ENCODE results near the gene RTP3. TPM values are rescaled to one million over a fixed set of nuclear protein-coding genes. Genes with fewer than 3 reads are reported as not detected.
A peak's percentile ranks its signal among the peaks of the same experiment; 100 is the strongest.
"Not testable (repeated sequence)": the region's sequence is repeated elsewhere in the genome, so short reads cannot be mapped to it uniquely, and the experiment has no call there.

RTP3 gene
- total RNA-seq, 2 experiments from 2014 or later, result not detected

GRCh38 chr3:46548611-46549010 is 50.8 kb downstream of the RTP3 start:
- DNase-seq; H3K4me3 Mint-ChIP-seq; POLR2A ChIA-PET; H3K9me3 Mint-ChIP-seq; H3K27ac Mint-ChIP-seq; H3K36me3 Mint-ChIP-seq (ENCODE audit: low read depth): not testable (repeated sequence)
- peaks cover 16% of the 10 kb centered on the region for H3K27me3 Mint-ChIP-seq
- peaks cover 47% of the 10 kb centered on the region for H3K4me1 Mint-ChIP-seq
- CTCF ChIA-PET, result interaction anchor here (1.0 to 3.0 kb wide), 5 partner anchors 8 to 64 kb away, joined by 3 to 11 read pairs (median 5); no protein-coding TSS in a partner anchor

GRCh38 chr3:46549408-46549904 is 51.7 kb downstream of the RTP3 start:
- H3K4me3 Mint-ChIP-seq, result no peak overlapping the region
- ChIA-PET CTCF (interaction anchor here (0.7 to 3.0 kb wide), 9 partner anchors 9 to 336 kb away, joined by 3 to 11 read pairs (median 4); no protein-coding TSS in a partner anchor), POLR2A (no interaction called here)
- H3K36me3 Mint-ChIP-seq (ENCODE audit: low read depth), result peaks cover 7% of the 10 kb centered on the region
- DNase-seq, result no peak
- H3K4me1 Mint-ChIP-seq, result peaks cover 44% of the 10 kb centered on the region
- H3K27me3 Mint-ChIP-seq, result peaks cover 17% of the 10 kb centered on the region
- peaks cover 4% of the 10 kb centered on the region for H3K9me3 Mint-ChIP-seq
- H3K27ac Mint-ChIP-seq, result peak overlapping the region; percentile 51

DNA sequence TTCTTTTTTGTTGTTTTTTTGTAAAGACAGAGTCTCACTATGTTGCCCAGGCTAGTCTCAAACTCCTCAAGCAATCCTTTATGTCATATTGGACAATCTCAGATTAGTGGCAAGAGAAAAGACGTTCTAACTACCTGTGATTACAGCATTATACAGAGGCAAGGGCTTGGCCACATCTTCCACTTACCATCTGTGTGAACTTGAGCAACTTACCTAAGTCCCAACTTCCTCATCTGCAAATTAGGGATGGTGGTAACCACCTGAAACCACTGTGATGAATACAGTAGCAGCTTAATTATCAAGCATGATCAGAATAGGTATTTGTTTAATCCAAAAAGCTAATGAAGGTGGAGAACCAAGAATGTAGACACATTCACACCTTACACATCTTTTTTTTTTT is 52.2 kb downstream of the RTP3 start:
- H3K4me1 Mint-ChIP-seq, result peaks cover 44% of the 10 kb centered on the region
- no peak overlapping the region for H3K4me3 Mint-ChIP-seq
- peaks cover 4% of the 10 kb centered on the region for H3K9me3 Mint-ChIP-seq
- ChIA-PET POLR2A (no interaction called here), CTCF (interaction anchor here (1.2 to 3.0 kb wide), 6 partner anchors 8 to 80 kb away, joined by 3 to 11 read pairs (median 4); no protein-coding TSS in a partner anchor)
- H3K27ac Mint-ChIP-seq, result peak overlapping the region; percentile 51
- peaks cover 22% of the 10 kb centered on the region for H3K27me3 Mint-ChIP-seq
- H3K36me3 Mint-ChIP-seq (ENCODE audit: low read depth), result peaks cover 7% of the 10 kb centered on the region
- no peak for DNase-seq

Other genes with a start within 250 kb of the RTP3 start
- 10 to 100 TPM; 28.6 to 29.1 TPM for gene CCR2, start 143.9 kb upstream of the RTP3 start, total RNA-seq
- gene CCR5, start 127.0 kb upstream of the RTP3 start, total RNA-seq, result 10 to 100 TPM; 21.6 to 25.2 TPM
- gene CCRL2, start 90.7 kb upstream of the RTP3 start, total RNA-seq, result 1 to 10 TPM; 5.3 to 5.8 TPM
- gene LTF, start 33.1 kb upstream of the RTP3 start, total RNA-seq, result not detected
- under 1 TPM; 0.27 to 0.29 TPM for gene LRRC2, start 68.3 kb downstream of the RTP3 start, total RNA-seq
- gene FAM240A, start 114.5 kb downstream of the RTP3 start, total RNA-seq, result not detected
- gene ALS2CL, start 195.7 kb downstream of the RTP3 start, total RNA-seq, result 10 to 100 TPM; 15.5 to 16.6 TPM
- gene TMIE, start 203.4 kb downstream of the RTP3 start, total RNA-seq, result 1 to 10 TPM; 1.2 to 1.6 TPM
- gene PRSS50, start 219.9 kb downstream of the RTP3 start, total RNA-seq, result not detected

Data from activated CD4-positive, alpha-beta T cell treated with anti-CD3 and anti-CD28 coated beads, Interleukin-2, amount 10 ng/mL, durations not matched to agents 7 days and 5 days (primary cell).